ENCODE data around the gene SERPING1.
A peak's percentile ranks its signal among the peaks of the same experiment; 100 is the strongest.

SERPING1 gene

DNA sequence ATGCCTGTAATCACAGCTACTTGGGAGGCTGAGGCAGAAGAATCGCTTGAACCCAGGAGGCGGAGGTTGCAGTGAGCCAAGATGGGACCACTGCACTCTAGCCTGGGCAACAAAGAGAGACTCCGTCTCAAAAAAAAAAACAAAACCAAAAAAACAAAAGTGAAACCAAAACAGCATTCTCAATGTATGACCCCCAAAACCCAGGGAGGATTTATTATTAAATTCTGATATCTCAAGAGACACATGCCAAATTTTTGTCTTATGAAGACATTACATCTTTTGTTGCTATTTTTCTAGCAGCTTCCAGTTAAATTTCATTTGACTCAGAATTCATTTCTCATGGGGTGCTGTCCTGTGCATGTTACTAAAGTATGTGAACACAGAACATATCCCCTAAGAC is 55.2 kb downstream of the SERPING1 start:
- TF ChIP-seq, protein P1, sequence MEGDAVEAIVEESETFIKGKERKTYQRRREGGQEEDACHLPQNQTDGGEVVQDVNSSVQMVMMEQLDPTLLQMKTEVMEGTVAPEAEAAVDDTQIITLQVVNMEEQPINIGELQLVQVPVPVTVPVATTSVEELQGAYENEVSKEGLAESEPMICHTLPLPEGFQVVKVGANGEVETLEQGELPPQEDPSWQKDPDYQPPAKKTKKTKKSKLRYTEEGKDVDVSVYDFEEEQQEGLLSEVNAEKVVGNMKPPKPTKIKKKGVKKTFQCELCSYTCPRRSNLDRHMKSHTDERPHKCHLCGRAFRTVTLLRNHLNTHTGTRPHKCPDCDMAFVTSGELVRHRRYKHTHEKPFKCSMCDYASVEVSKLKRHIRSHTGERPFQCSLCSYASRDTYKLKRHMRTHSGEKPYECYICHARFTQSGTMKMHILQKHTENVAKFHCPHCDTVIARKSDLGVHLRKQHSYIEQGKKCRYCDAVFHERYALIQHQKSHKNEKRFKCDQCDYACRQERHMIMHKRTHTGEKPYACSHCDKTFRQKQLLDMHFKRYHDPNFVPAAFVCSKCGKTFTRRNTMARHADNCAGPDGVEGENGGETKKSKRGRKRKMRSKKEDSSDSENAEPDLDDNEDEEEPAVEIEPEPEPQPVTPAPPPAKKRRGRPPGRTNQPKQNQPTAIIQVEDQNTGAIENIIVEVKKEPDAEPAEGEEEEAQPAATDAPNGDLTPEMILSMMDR (IDR thresholded peaks at IDR 0.05; ENCODE audit: borderline replicate concordance, insufficient read depth, low read depth, low read length), result no peak
- H3K4me3 ChIP-seq (ENCODE audit: low read depth, low read length), result no peak overlapping the region

DNA sequence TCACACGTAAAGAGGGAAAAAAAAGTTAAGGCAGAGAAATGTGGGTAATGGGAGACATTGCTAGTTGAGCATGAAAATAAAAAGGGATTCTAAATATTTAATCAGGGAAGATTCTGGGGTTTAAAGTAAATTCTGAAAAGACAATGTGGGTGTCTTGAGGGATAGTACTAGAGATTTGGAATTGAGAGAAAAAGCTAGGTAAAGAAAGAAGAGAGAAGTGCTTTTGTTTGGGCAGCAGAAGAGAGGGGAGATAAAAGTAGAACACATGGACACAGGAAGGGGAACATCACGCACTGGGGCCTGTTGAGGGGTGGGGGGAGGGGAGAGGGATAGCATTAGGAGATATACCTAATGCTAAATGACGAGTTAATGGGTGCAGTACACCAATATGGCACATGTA is 55.7 kb downstream of the SERPING1 start:
- no peak overlapping the region for H3K4me3 ChIP-seq (ENCODE audit: low read depth, low read length)
- TF ChIP-seq, protein P1 (IDR thresholded peaks at IDR 0.05; ENCODE audit: borderline replicate concordance, insufficient read depth, low read depth, low read length), result no peak

DNA sequence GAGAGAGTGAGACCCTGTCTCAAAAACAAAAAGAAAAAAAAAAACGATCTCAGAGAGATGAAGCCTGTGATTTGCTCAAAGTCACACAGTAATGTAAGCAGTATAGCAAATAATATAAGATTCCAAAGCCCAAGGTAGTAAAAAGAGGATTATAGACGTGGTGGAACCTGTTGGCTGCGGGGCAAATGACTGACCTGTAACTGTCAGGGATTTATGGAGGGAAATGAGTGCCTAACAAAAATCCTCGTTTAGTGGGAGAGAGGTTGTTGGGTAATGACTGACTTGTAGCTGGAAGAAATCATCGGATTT is 59.4 kb downstream of the SERPING1 start:
- peak overlapping the region; percentile 82 for H3K4me3 ChIP-seq (ENCODE audit: low read depth, low read length)
- TF ChIP-seq, protein P1 (IDR thresholded peaks at IDR 0.05; ENCODE audit: borderline replicate concordance, insufficient read depth, low read depth, low read length), result no peak

DNA sequence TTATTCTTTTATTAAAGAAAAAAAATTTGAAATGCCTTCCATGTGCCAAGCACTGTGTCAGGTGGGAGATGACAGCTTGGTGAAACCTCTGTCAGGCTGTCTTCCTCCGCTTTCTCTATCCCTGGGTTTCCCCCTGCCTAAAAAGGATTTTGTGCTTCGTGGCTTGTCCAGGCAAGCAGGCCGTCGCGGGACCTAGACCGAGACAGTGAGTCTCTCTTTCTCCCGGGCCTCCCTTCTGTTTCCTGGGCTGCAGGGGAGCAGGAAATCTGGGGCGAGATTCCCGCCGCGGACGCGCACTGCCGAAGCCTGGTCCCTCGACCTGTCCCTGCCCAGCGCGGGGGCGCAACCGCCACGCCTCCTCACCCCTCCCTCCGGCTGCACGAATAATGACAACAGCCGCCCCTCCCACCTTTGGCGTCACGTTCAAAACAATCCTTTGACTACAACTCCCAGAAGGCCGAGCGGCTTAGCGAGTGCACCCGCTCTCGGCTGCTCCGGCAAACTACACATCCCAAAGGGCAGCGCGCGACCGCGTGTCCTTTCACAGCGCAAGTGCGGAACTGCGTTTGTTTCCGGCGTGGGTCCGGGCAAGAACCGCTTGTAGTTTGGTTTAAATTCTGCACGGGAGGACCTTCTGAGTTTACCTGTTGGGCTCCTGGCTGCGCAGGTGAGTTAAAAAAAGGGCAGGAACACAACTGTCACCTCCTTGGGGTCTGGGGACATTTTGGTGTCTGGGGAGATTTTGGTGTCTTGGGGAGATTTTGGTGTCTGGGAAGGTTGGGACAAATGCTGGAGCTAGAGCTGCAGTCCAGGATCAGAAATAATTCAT is 59.9 kb downstream of the SERPING1 start, which contains the start of gene CLP1:
Gene CLP1 (plus strand): TSS at position 569 of the 829 bp plus-strand sequence. CDS start 1,715 bp downstream, outside the sequence.
- TF ChIP-seq, protein P1 (IDR thresholded peaks at IDR 0.05; ENCODE audit: borderline replicate concordance, insufficient read depth, low read depth, low read length), result no peak
- H3K4me3 ChIP-seq (ENCODE audit: low read depth, low read length), result peak within 1 kb of the TSS; percentile 82

DNA sequence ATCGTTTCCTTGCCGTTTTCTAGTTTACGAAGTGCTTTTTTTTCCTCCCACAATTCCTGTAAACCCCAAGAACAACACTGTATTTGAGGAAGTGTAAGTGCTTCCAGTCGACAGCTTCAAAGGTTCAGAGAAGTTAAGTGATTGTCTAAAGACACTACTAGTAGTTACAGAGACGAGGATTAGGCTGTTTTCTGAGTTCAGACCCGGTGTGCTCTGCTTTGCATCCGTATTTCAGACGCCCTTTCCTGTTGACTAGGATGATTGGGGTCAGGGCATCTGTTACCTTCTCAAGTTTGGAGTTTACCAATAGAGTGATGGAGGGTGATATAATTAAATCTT is 60.5 kb downstream of the SERPING1 start:
- peak overlapping the region; percentile 82 for H3K4me3 ChIP-seq (ENCODE audit: low read depth, low read length)
- TF ChIP-seq, protein P1 (IDR thresholded peaks at IDR 0.05; ENCODE audit: borderline replicate concordance, insufficient read depth, low read depth, low read length), result no peak

DNA sequence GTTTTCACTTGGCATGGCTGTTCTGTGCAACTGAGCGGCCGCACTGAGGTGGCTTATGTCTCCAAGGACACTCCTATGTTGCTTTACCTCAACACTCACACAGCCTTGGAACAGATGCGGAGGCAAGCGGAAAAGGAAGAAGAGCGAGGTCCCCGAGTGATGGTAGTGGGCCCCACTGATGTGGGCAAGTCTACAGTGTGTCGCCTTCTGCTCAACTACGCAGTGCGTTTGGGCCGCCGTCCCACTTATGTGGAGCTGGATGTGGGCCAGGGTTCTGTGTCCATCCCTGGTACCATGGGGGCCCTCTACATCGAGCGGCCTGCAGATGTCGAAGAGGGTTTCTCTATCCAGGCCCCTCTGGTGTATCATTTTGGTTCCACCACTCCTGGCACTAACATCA is 62.2 kb downstream of the SERPING1 start:
- no peak overlapping the region for H3K4me3 ChIP-seq (ENCODE audit: low read depth, low read length)
- TF ChIP-seq, protein P1 (IDR thresholded peaks at IDR 0.05; ENCODE audit: borderline replicate concordance, insufficient read depth, low read depth, low read length), result no peak

DNA sequence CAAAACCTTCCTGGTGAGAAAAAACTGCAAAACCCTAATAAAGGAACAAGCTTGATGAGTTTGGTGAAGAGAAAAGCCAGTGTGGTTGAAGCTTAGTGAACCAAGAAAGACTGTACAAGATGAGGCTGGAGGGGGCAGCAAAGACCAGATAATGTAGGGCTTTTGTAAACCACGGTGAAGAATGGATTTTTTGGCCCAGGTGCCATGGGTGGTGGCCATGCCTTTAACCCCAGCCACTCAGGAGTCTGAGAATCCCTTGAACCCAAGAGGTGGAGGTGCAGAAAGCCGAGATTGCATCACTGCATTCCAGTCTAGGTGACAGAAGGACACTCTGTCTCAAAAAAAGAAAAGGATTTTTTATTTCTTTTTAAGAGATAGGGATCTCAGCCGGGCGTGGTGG is 65.4 kb downstream of the SERPING1 start:
- TF ChIP-seq, protein P1 (IDR thresholded peaks at IDR 0.05; ENCODE audit: borderline replicate concordance, insufficient read depth, low read depth, low read length), result peak; percentile 12; the same call in 1 of the 2 replicates

More for the DNA sequence above, 65.4 kb downstream of the SERPING1 start:
- no peak overlapping the region for H3K4me3 ChIP-seq (ENCODE audit: low read depth, low read length)
